ENCODE data around the gene DIS3L2.
"Not testable (repeated sequence)": the region's sequence is repeated elsewhere in the genome, so short reads cannot be mapped to it uniquely, and the experiment has no call there.

Gene DIS3L2

GRCh38 chr2:232351686-232352510, 390.4 kb downstream of the DIS3L2 start:
- no peak for DNase-seq (ENCODE audit: extremely low read depth, low read depth)
- no peak for TF ChIP-seq CTCF (IDR thresholded peaks at IDR 0.05; ENCODE audit: low read depth, low read length)

GRCh38 chr2:232352511-232353091, 391.1 kb downstream of the DIS3L2 start:
- DNase-seq (ENCODE audit: extremely low read depth, low read depth) = no peak
- TF ChIP-seq CTCF (IDR thresholded peaks at IDR 0.05; ENCODE audit: low read depth, low read length) = no peak

- no peak for DNase-seq (ENCODE audit: extremely low read depth, low read depth)
- no peak for TF ChIP-seq CTCF (IDR thresholded peaks at IDR 0.05; ENCODE audit: low read depth, low read length)
Observed at GRCh38 chr2:232353096-232353495, 391.6 kb downstream of the DIS3L2 start.

- DNase-seq (ENCODE audit: extremely low read depth, low read depth) = no peak
- TF ChIP-seq CTCF (IDR thresholded peaks at IDR 0.05; ENCODE audit: low read depth, low read length) = no peak
Observed at GRCh38 chr2:232353660-232354059, 392.1 kb downstream of the DIS3L2 start.

GRCh38 chr2:232354069-232354468, 392.6 kb downstream of the DIS3L2 start:
- TF ChIP-seq CTCF (IDR thresholded peaks at IDR 0.05; ENCODE audit: low read depth, low read length) = no peak
- no peak for DNase-seq (ENCODE audit: extremely low read depth, low read depth)

GRCh38 chr2:232361646-232362045, 400.1 kb downstream of the DIS3L2 start:
- no peak for TF ChIP-seq CTCF (IDR thresholded peaks at IDR 0.05; ENCODE audit: low read depth, low read length)
- no peak for DNase-seq (ENCODE audit: extremely low read depth, low read depth)

GRCh38 chr2:232362174-232362900, 400.8 kb downstream of the DIS3L2 start:
- no peak for TF ChIP-seq CTCF (IDR thresholded peaks at IDR 0.05; ENCODE audit: low read depth, low read length)
- DNase-seq (ENCODE audit: extremely low read depth, low read depth) = no peak

- not testable (repeated sequence) for DNase-seq (ENCODE audit: extremely low read depth, low read depth)
Observed at GRCh38 chr2:232363064-232363783, 401.7 kb downstream of the DIS3L2 start.

Data from AG09319 (cell line).